Panc1 (cell line): ENCODE measurements around the gene ZNF844. TPM values are rescaled to one million over a fixed set of nuclear protein-coding genes. Genes with fewer than 3 reads are reported as not detected.

Experiments used
- ATAC-seq: fragments of 200-7000 bp; cut with Tn5 transposase; 2 replicates; pipeline ENCODE4 v1.9.1; 2020; ENCODE audit warnings: mild to moderate bottlenecking, moderate library complexity
- BruUV-seq: library from RNA; stranded (reverse); fragments of 400-500 nt; replicated peaks from 2 replicates; lab custom pipeline; 2021; lab: Mats Ljungman, UMichigan
- CTCF ChIA-PET: fragments of 300-600 bp; sonication (Branson Sonifier 250); formaldehyde crosslinking; loops from one replicate; lab custom pipeline; 2022; ENCODE audit warnings: antibody characterized with exemption; lab: Charles Lee
- POLR2A ChIA-PET: fragments of 300-600 bp; sonication (Branson Sonifier 250); formaldehyde crosslinking; loops from one replicate; lab custom pipeline; 2022; ENCODE audit warnings: antibody characterized with exemption; lab: Charles Lee
- DNase-seq: peaks from one replicate; pipeline ENCODE4 v3.0.0-alpha.2; 2010; ENCODE audit warnings: low read depth, low spot score
- H3K27ac ChIP-seq: 2 replicates; pipeline ENCODE4 v1.5.1; 2011; ENCODE audit warnings: mild to moderate bottlenecking, low read length, inconsistent platforms
- H3K27me3 ChIP-seq: fragments of 200-500 bp; sonication (Bioruptor generic); 2 replicates; pipeline ENCODE4 v1.6.0; 2014; ENCODE audit warnings: low read length, inconsistent platforms; ENCODE audit not compliant: control insufficient read depth, insufficient read depth
- H3K36me3 ChIP-seq: fragments of 200-500 bp; sonication (Bioruptor generic); 2 replicates; pipeline ENCODE4 v1.5.1; 2014; ENCODE audit warnings: inconsistent platforms, mild to moderate bottlenecking, low read length, moderate library complexity; ENCODE audit not compliant: control insufficient read depth, insufficient read depth
- H3K4me1 ChIP-seq: 2 replicates; pipeline ENCODE4 v1.5.1; 2011; ENCODE audit warnings: inconsistent platforms, mild to moderate bottlenecking, low read length, moderate library complexity; ENCODE audit not compliant: control insufficient read depth, insufficient read depth
- H3K4me3 ChIP-seq, 2 experiments: 2 replicates each; pipeline ENCODE4 v1.5.1; 2011 to 2012; ENCODE audit warnings: low read depth in 2 of 2, low read length in 2 of 2, mild to moderate bottlenecking in 2 of 2, inconsistent platforms in 1 of 2, moderate library complexity in 1 of 2
- H3K9me3 ChIP-seq: fragments of 200-500 bp; sonication (Bioruptor generic); 2 replicates; pipeline ENCODE4 v1.5.1; 2014; ENCODE audit warnings: low read depth, mild to moderate bottlenecking, inconsistent platforms, low read length, moderate library complexity; ENCODE audit not compliant: control insufficient read depth, insufficient read depth
- CTCF ChIP-seq: fragments of 450-650 bp; IDR thresholded peaks from 2 replicates; pipeline ENCODE4 v1.5.1; 2017; ENCODE audit warnings: mild to moderate bottlenecking
- POLR2AphosphoS5 ChIP-seq: IDR thresholded peaks from 2 replicates; pipeline ENCODE4 v1.6.1; 2012; ENCODE audit warnings: mild to moderate bottlenecking, low read depth, low read length, moderate library complexity
- REST ChIP-seq, 2 experiments: IDR thresholded peaks; 2 replicates each; pipeline ENCODE4 v1.6.1; 2011 to 2012; ENCODE audit warnings: low read depth in 2 of 2, control low read depth in 1 of 2, low read length in 1 of 2, mild to moderate bottlenecking in 1 of 2, moderate library complexity in 1 of 2; ENCODE audit not compliant: insufficient read depth in 1 of 2
- SIN3A ChIP-seq: IDR thresholded peaks from 2 replicates; pipeline ENCODE4 v1.6.1; 2012; ENCODE audit warnings: low read depth, mild to moderate bottlenecking, low read length, moderate library complexity, borderline replicate concordance; ENCODE audit not compliant: insufficient read depth
- TCF7L2 ChIP-seq: IDR thresholded peaks from 2 replicates; pipeline ENCODE4 v1.6.1; 2011; ENCODE audit warnings: mild to moderate bottlenecking, low read depth, low read length, inconsistent platforms
- in situ Hi-C: cut with HindIII; loops from 2 replicates; pipeline ENCODE4 v1.10.0; 2016; ENCODE audit warnings: low sequenced_read_pairs, low pct_unique_long_range_greater_than_20kb
- intact Hi-C: fragments of 100-400 bp; cut with micrococcal nuclease; formaldehyde crosslinking; loops from one replicate; pipeline ENCODE4 v1.10.0; 2022; ENCODE audit not compliant: unreplicated experiment
- total RNA-seq: library from RNA; stranded (reverse); gene quantifications from one replicate; pipeline ENCODE4 v1.2.1, GENCODE V29; 2021; ENCODE audit not compliant: unreplicated experiment

The ZNF844 gene
- total RNA-seq, 1 experiment from 2014 or later, result 8.6 TPM

- Histone ChIP-seq H3K9me3 (peaks cover 21% of the 10 kb centered on the region; the same call in 1 of the 2 replicates), H3K27me3 (no peaks in the 10 kb centered on the region), H3K4me3 (peak overlapping the region; percentile 57 to 84), H3K4me1 (no peaks in the 10 kb centered on the region), H3K27ac (peak overlapping the region; percentile 80), H3K36me3 (no peaks in the 10 kb centered on the region)
- intact Hi-C loops (no loop called here), in situ Hi-C loops (no loop called here)
- CTCF ChIA-PET, result no interaction called here
- peak; percentile 24 for DNase-seq
- BruUV-seq, result TSS peak; percentile 88
- POLR2A ChIA-PET, result no interaction called here
- peak; percentile 99 for ATAC-seq
- no peak for TF ChIP-seq SIN3A
- TF ChIP-seq CTCF, result no peak
- TF ChIP-seq TCF7L2, result no peak
- no peak for TF ChIP-seq REST (IDR thresholded peaks at IDR 0.05; ENCODE audit: insufficient read depth in 1 of 2, low read depth in 2 of 2, low read length in 1 of 2)
- peak; percentile 52; the same call in 1 of the 2 replicates for TF ChIP-seq POLR2AphosphoS5
These were observed 27.7 kb downstream of the ZNF844 start for GRCh38 chr19:12092065-12092867.

- H3K27ac ChIP-seq, result peak overlapping the region; percentile 80
- H3K4me1 ChIP-seq, result no peaks in the 10 kb centered on the region
- peaks cover 23% of the 10 kb centered on the region; the same call in 1 of the 2 replicates for H3K9me3 ChIP-seq
- no TSS peak for BruUV-seq
- no peak for DNase-seq
- POLR2A ChIA-PET, result no interaction called here
- TF ChIP-seq REST (IDR thresholded peaks at IDR 0.05; ENCODE audit: insufficient read depth in 1 of 2, low read depth in 2 of 2, low read length in 1 of 2), result no peak
- CTCF ChIA-PET, result no interaction called here
- H3K4me3 ChIP-seq, result peak overlapping the region; percentile 57 to 84
- intact Hi-C loops, result no loop called here
- no peaks in the 10 kb centered on the region for H3K27me3 ChIP-seq
- in situ Hi-C loops, result no loop called here
- H3K36me3 ChIP-seq, result no peaks in the 10 kb centered on the region
- ATAC-seq, result no peak
These were observed 28.4 kb downstream of the ZNF844 start for GRCh38 chr19:12092956-12093355.
